OCI-LY1 (cell line): ENCODE measurements around the gene CA5A.
A peak's percentile ranks its signal among the peaks of the same experiment; 100 is the strongest.

Source experiments
- H2AFZ ChIP-seq: fragments of 200-600 bp; sonication (generic), shearing (Covaris generic); 2 replicates; pipeline ENCODE4 v1.6.0; 2014; ENCODE audit warnings: antibody characterized with exemption, mild to moderate bottlenecking, low read length
- H3F3A ChIP-seq: fragments of 200-600 bp; sonication (generic), shearing (Covaris generic); 2 replicates; pipeline ENCODE4 v1.6.0; 2014; ENCODE audit warnings: mild to moderate bottlenecking, antibody characterized with exemption, low read length, moderate library complexity; ENCODE audit not compliant: insufficient read depth
- H3K27ac ChIP-seq: fragments of 200-600 bp; sonication (generic); 2 replicates; pipeline ENCODE4 v1.5.1; 2014; ENCODE audit warnings: low read length, mixed run types, mild to moderate bottlenecking, low read depth; ENCODE audit not compliant: poor library complexity, severe bottlenecking
- H3K27me3 ChIP-seq: fragments of 200-600 bp; sonication (generic); 2 replicates; pipeline ENCODE4 v1.6.0; 2014; ENCODE audit warnings: antibody characterized with exemption, mild to moderate bottlenecking, low read length, moderate library complexity; ENCODE audit not compliant: insufficient read depth
- H3K36me3 ChIP-seq: fragments of 200-600 bp; sonication (generic); 2 replicates; pipeline ENCODE4 v1.6.1; 2014; ENCODE audit warnings: mild to moderate bottlenecking, antibody characterized with exemption, low read length, moderate library complexity, mixed read lengths; ENCODE audit not compliant: insufficient read depth
- H3K4me1 ChIP-seq: fragments of 200-600 bp; sonication (generic); 2 replicates; pipeline ENCODE4 v1.5.1; 2014; ENCODE audit warnings: mild to moderate bottlenecking, low read length, moderate library complexity; ENCODE audit not compliant: insufficient read depth, severe bottlenecking
- H3K4me2 ChIP-seq: fragments of 200-600 bp; sonication (generic), shearing (Covaris generic); 2 replicates; pipeline ENCODE4 v1.6.1; 2014; ENCODE audit warnings: low read length
- H3K4me3 ChIP-seq: fragments of 200-600 bp; sonication (generic); 2 replicates; pipeline ENCODE4 v1.5.1; 2014; ENCODE audit warnings: low read length, low read depth, mild to moderate bottlenecking, mixed read lengths; ENCODE audit not compliant: poor library complexity, severe bottlenecking
- H3K79me2 ChIP-seq: fragments of 200-600 bp; shearing (Covaris generic); 2 replicates; pipeline ENCODE4 v1.6.1; 2016; ENCODE audit warnings: mixed run types, low read length, mixed read lengths; ENCODE audit not compliant: insufficient read depth
- H3K9ac ChIP-seq: fragments of 200-600 bp; sonication (generic), shearing (Covaris generic); 2 replicates; pipeline ENCODE4 v1.6.1; 2014; ENCODE audit warnings: mild to moderate bottlenecking, low read length, mixed read lengths
- H3K9me2 ChIP-seq: fragments of 200-600 bp; sonication (generic), shearing (Covaris generic); 2 replicates; pipeline ENCODE4 v1.6.1; 2014; ENCODE audit warnings: low read depth, mild to moderate bottlenecking, low read length, mixed read lengths
- H3K9me3 ChIP-seq: fragments of 200-600 bp; shearing (Covaris generic); 2 replicates; pipeline ENCODE4 v1.6.1; 2014; ENCODE audit warnings: low read length, mixed read lengths
- H4K20me1 ChIP-seq: fragments of 200-600 bp; sonication (generic), shearing (Covaris generic); 2 replicates; pipeline ENCODE4 v1.6.0; 2016; ENCODE audit warnings: mild to moderate bottlenecking, low read length; ENCODE audit not compliant: insufficient read depth
- EZH2 ChIP-seq: fragments of 200-600 bp; sonication (generic), shearing (Covaris generic); IDR thresholded peaks from 2 replicates; pipeline ENCODE4 v1.8.0; 2017; ENCODE audit warnings: borderline replicate concordance, mixed run types, mild to moderate bottlenecking, antibody characterized with exemption, low read length, moderate library complexity, mixed read lengths
- TF ChIP-seq, protein P1 (sequence below): fragments of 200-600 bp; sonication (generic), shearing (Covaris generic); IDR thresholded peaks from 2 replicates; pipeline ENCODE4 v1.5.1; 2017; ENCODE audit warnings: mild to moderate bottlenecking, antibody characterized with exemption, low read length, moderate library complexity, mixed read lengths

The CA5A gene

DNA sequence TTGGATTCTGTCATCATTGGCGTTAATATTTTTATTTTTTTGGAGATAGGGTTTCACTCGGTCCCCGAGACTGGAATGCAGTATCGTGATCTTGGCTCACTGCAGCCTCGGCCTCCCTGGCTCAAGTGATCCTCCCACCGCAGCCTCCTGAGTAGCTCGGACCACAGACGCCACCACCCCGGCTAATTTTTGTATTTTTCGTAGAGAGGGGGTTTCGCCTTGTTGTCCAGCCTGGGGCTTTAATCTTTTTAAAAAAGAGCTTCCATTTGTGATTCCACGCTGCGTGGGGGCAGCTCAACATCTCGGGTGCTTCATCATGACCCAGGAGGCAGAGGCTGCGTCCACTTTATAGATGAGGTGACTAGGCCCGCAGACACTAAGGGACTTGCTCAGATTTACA lies 16.4 kb upstream of the CA5A start:
- H3F3A ChIP-seq = no peaks in the 10 kb centered on the region
- peaks cover 36% of the 10 kb centered on the region for H3K79me2 ChIP-seq
- peaks cover 73% of the 10 kb centered on the region for H3K4me1 ChIP-seq
- no peak overlapping the region for H2AFZ ChIP-seq
- H4K20me1 ChIP-seq = no peaks in the 10 kb centered on the region
- TF ChIP-seq, protein P1, sequence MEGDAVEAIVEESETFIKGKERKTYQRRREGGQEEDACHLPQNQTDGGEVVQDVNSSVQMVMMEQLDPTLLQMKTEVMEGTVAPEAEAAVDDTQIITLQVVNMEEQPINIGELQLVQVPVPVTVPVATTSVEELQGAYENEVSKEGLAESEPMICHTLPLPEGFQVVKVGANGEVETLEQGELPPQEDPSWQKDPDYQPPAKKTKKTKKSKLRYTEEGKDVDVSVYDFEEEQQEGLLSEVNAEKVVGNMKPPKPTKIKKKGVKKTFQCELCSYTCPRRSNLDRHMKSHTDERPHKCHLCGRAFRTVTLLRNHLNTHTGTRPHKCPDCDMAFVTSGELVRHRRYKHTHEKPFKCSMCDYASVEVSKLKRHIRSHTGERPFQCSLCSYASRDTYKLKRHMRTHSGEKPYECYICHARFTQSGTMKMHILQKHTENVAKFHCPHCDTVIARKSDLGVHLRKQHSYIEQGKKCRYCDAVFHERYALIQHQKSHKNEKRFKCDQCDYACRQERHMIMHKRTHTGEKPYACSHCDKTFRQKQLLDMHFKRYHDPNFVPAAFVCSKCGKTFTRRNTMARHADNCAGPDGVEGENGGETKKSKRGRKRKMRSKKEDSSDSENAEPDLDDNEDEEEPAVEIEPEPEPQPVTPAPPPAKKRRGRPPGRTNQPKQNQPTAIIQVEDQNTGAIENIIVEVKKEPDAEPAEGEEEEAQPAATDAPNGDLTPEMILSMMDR = no peak
- no peak for TF ChIP-seq EZH2
- peak overlapping the region; percentile 97 for H3K4me2 ChIP-seq
- peaks cover 29% of the 10 kb centered on the region for H3K36me3 ChIP-seq
- H3K9me3 ChIP-seq = no peaks in the 10 kb centered on the region
- H3K9ac ChIP-seq = peak overlapping the region; percentile 99
- peak overlapping the region; percentile 68 for H3K27ac ChIP-seq
- H3K27me3 ChIP-seq = no peaks in the 10 kb centered on the region
- peak overlapping the region; percentile 93 for H3K4me3 ChIP-seq
- no peaks in the 10 kb centered on the region for H3K9me2 ChIP-seq

DNA sequence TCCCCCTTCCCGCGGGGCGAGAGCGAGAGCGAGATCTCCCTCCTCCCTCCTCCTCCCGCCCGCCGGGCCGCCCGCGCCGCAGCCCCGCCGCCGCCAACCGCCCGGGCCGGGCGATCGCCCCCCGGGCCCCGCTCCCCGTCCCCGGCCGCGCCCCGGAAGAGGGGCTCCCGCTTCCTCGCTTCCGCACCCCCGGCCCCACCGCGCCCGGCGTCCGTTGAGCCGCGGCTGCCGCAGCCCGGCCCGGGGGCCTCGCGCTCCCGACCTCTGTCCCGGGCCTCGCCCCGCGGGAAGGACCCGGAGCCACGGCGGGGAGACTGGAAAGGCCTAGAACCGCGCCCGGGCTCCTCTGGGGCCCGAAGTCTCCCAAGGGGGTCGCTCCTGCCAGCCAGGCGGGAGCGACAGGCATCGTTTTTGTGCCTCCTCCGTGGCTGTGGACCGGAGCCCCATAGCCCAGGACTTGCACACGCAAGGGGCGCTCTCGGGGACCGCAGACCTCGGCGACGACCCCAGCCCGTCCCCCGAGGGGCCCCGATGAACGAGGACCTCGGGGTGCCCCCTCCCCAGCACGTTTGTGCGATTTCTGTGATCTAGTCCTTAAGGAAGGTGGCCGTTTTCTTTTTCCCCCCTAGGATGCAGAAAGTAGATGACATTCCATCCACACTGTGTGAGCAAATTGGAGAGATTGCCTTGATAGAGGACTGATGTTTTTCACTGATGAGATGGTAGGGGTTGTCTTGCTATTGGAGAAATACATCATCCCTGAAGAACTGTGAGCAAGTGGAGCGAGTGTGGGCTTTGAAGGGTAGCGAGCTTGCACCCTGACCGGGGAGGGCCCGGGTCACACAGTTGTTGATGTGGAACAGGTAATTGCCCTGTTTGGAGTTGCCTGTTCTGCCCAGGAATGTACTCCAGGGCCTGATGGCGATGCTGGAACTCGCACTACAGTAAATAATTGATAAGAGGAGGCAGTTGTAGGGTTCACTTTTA lies 15.5 kb upstream of the CA5A start:
- no peak overlapping the region for H2AFZ ChIP-seq
- H3K9me3 ChIP-seq = no peaks in the 10 kb centered on the region
- no peaks in the 10 kb centered on the region for H3K27me3 ChIP-seq
- H3K4me3 ChIP-seq = peak overlapping the region; percentile 93
- H3K4me2 ChIP-seq = peak overlapping the region; percentile 97
- H3K27ac ChIP-seq = peak overlapping the region; percentile 68
- H3K79me2 ChIP-seq = peaks cover 29% of the 10 kb centered on the region
- peaks cover 72% of the 10 kb centered on the region for H3K4me1 ChIP-seq
- H3K9ac ChIP-seq = peak overlapping the region; percentile 99
- no peaks in the 10 kb centered on the region for H4K20me1 ChIP-seq
- H3K36me3 ChIP-seq = peaks cover 20% of the 10 kb centered on the region
- no peaks in the 10 kb centered on the region for H3F3A ChIP-seq
- H3K9me2 ChIP-seq = no peaks in the 10 kb centered on the region
- TF ChIP-seq EZH2 = no peak
- TF ChIP-seq, protein P1 = no peak; the same call in 1 of the 2 replicates

DNA sequence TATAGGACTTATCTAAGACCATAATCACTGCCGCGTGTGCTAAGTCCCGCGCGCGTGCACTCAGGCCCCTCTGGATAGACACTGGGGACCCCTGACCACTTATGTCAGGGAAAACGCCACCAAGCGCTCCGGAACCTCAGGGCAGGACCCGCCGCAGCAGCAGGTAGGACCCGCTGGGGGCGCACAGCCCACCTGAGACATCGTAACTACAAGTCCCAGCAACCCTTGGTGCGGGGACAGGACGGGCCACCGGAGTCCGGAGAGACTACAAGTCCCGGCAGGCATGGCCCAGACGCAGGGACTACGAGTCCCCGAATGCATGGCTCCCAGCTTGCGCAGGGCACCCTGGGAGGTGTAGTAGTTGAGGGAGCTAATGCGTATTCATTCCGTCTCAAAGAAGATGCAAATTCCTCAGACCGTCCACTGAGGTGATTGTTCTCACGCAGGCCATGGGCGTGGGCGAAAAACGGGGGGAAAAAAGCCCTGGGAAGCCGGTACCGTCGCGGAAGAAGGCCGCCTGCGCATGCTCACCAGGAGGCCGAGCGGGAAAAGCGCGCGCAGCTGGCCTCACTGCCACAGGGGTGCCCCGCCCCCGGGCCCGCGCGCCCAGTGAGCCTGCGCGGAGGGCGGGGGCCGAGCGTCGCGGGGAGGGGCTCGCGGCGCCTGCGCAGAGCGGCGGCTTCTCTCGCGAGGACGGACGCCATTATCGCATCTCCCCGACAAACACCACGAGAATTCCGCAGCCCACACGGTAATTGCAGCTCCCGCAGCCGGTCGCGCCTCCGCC lies 14.6 kb upstream of the CA5A start, which contains the start of gene BANP:
TSS of gene BANP (plus strand) at position 670 of the 787 bp plus-strand sequence. CDS start 23,682 bp downstream, outside the sequence.
- H3K9ac ChIP-seq = peak within 1 kb of the TSS; percentile 99
- peak within 1 kb of the TSS; percentile 93 for H3K4me3 ChIP-seq
- peak within 1 kb of the TSS; percentile 97 for H3K4me2 ChIP-seq
- H3F3A ChIP-seq = no peaks in the 10 kb centered on the region
- peak within 1 kb of the TSS; percentile 95 for H3K27ac ChIP-seq
- H3K4me1 ChIP-seq = peaks cover 63% of the 10 kb centered on the region
- H4K20me1 ChIP-seq = no peaks in the 10 kb centered on the region
- peaks cover 26% of the 10 kb centered on the region for H3K79me2 ChIP-seq
- no peaks in the 10 kb centered on the region for H3K9me2 ChIP-seq
- TF ChIP-seq, protein P1 = peak; percentile 38; the same call in 1 of the 2 replicates
- TF ChIP-seq EZH2 = no peak
- H2AFZ ChIP-seq = 0 out of 2 replicates have a peak within 1 kb of the TSS, but pooled peaks have one; percentile 48
- no peaks in the 10 kb centered on the region for H3K9me3 ChIP-seq
- no peaks in the 10 kb centered on the region for H3K27me3 ChIP-seq
- H3K36me3 ChIP-seq = peaks cover 19% of the 10 kb centered on the region
